ENCODE data around the gene PARN.

Gene PARN

DNA sequence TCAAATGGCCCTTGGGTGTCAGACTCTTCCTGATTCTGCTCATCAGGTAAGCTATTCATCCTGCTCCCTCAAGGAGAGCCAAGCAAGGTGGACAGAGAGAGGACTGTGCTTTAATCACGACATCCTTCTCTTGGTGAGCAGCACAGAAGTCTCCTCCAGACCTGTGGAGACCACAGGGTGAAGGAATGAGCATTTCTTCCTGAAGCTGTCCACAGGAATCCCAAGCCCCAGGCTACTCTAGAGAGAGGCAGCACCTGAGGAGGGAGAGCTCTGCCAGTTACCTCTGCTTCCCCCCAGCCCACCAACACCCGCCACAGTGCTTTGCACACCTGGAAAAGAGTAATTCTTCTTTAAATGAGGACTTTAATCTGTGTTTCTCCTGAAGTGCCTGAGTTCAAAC is 100.0 kb downstream of the PARN start:
- TF ChIP-seq ZNF433 (tag by site-specific recombination; IDR thresholded peaks at IDR 0.05; ENCODE audit: low read depth) = no peak
- TF ChIP-seq, protein P1, sequence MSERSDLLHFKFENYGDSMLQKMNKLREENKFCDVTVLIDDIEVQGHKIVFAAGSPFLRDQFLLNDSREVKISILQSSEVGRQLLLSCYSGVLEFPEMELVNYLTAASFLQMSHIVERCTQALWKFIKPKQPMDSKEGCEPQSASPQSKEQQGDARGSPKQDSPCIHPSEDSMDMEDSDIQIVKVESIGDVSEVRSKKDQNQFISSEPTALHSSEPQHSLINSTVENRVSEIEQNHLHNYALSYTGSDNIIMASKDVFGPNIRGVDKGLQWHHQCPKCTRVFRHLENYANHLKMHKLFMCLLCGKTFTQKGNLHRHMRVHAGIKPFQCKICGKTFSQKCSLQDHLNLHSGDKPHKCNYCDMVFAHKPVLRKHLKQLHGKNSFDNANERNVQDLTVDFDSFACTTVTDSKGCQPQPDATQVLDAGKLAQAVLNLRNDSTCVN (tag by site-specific recombination; optimal IDR thresholded peaks at IDR 0.05) = no peak
- TF ChIP-seq, protein P2, sequence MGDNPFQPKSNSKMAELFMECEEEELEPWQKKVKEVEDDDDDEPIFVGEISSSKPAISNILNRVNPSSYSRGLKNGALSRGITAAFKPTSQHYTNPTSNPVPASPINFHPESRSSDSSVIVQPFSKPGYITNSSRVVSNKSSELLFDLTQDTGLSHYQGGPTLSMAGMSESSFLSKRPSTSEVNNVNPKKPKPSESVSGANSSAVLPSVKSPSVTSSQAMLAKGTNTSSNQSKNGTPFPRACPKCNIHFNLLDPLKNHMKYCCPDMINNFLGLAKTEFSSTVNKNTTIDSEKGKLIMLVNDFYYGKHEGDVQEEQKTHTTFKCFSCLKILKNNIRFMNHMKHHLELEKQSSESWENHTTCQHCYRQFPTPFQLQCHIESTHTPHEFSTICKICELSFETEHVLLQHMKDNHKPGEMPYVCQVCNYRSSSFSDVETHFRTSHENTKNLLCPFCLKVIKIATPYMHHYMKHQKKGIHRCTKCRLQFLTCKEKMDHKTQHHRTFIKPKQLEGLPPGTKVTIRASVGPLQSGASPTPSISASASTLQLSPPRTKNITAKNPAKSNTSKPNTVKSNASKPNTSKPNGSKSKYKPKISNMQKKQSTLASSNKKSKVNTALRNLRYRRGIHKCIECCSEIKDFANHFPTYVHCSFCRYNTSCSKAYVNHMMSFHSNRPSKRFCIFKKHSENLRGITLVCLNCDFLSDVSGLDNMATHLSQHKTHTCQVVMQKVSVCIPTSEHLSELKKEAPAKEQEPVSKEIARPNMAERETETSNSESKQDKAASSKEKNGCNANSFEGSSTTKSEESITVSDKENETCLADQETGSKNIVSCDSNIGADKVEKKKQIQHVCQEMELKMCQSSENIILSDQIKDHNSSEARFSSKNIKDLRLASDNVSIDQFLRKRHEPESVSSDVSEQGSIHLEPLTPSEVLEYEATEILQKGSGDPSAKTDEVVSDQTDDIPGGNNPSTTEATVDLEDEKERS (tag by site-specific recombination; IDR thresholded peaks at IDR 0.05) = no peak
- TF ChIP-seq, protein P3, sequence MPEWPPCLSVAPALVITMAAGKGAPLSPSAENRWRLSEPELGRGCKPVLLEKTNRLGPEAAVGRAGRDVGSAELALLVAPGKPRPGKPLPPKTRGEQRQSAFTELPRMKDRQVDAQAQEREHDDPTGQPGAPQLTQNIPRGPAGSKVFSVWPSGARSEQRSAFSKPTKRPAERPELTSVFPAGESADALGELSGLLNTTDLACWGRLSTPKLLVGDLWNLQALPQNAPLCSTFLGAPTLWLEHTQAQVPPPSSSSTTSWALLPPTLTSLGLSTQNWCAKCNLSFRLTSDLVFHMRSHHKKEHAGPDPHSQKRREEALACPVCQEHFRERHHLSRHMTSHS (tag by site-specific recombination; IDR thresholded peaks at IDR 0.05) = no peak
- TF ChIP-seq ZNF654 (tag by site-specific recombination; IDR thresholded peaks at IDR 0.05; ENCODE audit: low read depth) = no peak
- TF ChIP-seq ZNF37A (tag by site-specific recombination; IDR thresholded peaks at IDR 0.05) = no peak
- no peak for TF ChIP-seq ZBTB20 (tag by site-specific recombination; IDR thresholded peaks at IDR 0.05)
- no peak for TF ChIP-seq ZFP37 (tag by site-specific recombination; IDR thresholded peaks at IDR 0.05)
- no peak for TF ChIP-seq GLI4 (tag by site-specific recombination; IDR thresholded peaks at IDR 0.05)
- TF ChIP-seq, protein P4, sequence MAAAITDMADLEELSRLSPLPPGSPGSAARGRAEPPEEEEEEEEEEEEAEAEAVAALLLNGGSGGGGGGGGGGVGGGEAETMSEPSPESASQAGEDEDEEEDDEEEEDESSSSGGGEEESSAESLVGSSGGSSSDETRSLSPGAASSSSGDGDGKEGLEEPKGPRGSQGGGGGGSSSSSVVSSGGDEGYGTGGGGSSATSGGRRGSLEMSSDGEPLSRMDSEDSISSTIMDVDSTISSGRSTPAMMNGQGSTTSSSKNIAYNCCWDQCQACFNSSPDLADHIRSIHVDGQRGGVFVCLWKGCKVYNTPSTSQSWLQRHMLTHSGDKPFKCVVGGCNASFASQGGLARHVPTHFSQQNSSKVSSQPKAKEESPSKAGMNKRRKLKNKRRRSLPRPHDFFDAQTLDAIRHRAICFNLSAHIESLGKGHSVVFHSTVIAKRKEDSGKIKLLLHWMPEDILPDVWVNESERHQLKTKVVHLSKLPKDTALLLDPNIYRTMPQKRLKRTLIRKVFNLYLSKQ (tag by site-specific recombination; IDR thresholded peaks at IDR 0.05; ENCODE audit: borderline replicate concordance) = no peak
- TF ChIP-seq, protein P5, sequence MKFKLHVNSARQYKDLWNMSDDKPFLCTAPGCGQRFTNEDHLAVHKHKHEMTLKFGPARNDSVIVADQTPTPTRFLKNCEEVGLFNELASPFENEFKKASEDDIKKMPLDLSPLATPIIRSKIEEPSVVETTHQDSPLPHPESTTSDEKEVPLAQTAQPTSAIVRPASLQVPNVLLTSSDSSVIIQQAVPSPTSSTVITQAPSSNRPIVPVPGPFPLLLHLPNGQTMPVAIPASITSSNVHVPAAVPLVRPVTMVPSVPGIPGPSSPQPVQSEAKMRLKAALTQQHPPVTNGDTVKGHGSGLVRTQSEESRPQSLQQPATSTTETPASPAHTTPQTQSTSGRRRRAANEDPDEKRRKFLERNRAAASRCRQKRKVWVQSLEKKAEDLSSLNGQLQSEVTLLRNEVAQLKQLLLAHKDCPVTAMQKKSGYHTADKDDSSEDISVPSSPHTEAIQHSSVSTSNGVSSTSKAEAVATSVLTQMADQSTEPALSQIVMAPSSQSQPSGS (tag by site-specific recombination; IDR thresholded peaks at IDR 0.05; ENCODE audit: low read depth) = no peak
- TF ChIP-seq ZNF707 (tag by site-specific recombination; IDR thresholded peaks at IDR 0.05) = no peak
- TF ChIP-seq ZNF791 (tag by site-specific recombination; IDR thresholded peaks at IDR 0.05) = no peak
- no peak for TF ChIP-seq TCF7L2 (IDR thresholded peaks at IDR 0.05; ENCODE audit: borderline replicate concordance, low read depth, low read length)
- no peak for TF ChIP-seq ZNF140 (tag by site-specific recombination; IDR thresholded peaks at IDR 0.05)
- TF ChIP-seq ZNF514 (tag by site-specific recombination; IDR thresholded peaks at IDR 0.05) = no peak
- TF ChIP-seq, protein P6, sequence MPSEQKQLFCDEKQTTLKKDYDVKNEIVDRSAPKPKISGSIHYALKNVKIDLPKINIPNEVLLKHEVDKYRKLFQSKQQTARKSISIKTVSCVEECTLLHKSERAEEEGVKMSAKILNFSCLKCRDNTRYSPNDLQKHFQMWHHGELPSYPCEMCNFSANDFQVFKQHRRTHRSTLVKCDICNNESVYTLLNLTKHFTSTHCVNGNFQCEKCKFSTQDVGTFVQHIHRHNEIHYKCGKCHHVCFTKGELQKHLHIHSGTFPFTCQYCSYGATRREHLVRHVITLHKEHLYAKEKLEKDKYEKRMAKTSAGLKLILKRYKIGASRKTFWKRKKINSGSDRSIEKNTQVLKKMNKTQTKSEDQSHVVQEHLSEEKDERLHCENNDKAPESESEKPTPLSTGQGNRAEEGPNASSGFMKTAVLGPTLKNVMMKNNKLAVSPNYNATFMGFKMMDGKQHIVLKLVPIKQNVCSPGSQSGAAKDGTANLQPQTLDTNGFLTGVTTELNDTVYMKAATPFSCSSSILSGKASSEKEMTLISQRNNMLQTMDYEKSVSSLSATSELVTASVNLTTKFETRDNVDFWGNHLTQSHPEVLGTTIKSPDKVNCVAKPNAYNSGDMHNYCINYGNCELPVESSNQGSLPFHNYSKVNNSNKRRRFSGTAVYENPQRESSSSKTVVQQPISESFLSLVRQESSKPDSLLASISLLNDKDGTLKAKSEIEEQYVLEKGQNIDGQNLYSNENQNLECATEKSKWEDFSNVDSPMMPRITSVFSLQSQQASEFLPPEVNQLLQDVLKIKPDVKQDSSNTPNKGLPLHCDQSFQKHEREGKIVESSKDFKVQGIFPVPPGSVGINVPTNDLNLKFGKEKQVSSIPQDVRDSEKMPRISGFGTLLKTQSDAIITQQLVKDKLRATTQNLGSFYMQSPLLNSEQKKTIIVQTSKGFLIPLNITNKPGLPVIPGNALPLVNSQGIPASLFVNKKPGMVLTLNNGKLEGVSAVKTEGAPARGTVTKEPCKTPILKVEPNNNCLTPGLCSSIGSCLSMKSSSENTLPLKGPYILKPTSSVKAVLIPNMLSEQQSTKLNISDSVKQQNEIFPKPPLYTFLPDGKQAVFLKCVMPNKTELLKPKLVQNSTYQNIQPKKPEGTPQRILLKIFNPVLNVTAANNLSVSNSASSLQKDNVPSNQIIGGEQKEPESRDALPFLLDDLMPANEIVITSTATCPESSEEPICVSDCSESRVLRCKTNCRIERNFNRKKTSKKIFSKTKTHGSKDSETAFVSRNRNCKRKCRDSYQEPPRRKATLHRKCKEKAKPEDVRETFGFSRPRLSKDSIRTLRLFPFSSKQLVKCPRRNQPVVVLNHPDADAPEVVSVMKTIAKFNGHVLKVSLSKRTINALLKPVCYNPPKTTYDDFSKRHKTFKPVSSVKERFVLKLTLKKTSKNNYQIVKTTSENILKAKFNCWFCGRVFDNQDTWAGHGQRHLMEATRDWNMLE (tag by site-specific recombination; conservative IDR thresholded peaks at IDR 0.05; ENCODE audit: low read depth) = no peak
- no peak overlapping the region for H3K27ac ChIP-seq (ENCODE audit: extremely low read depth, low read depth, low read length)
- H3K4me1 ChIP-seq (ENCODE audit: control insufficient read depth, insufficient read depth, low read length) = no peaks in the 10 kb centered on the region
- no peaks in the 10 kb centered on the region for H3K9me3 ChIP-seq (ENCODE audit: control insufficient read depth, insufficient read depth, low read depth, low read length)
- H3K36me3 ChIP-seq (ENCODE audit: control insufficient read depth in 2 of 2, insufficient read depth in 1 of 2, low read length in 2 of 2) = peaks cover 0 to 6% of the 10 kb centered on the region in 2 experiments; a peak in 2 of 3 replicates
- CTCF ChIA-PET = interaction anchor here (0.9 to 4.5 kb wide), 4 partner anchors 67 to 606 kb away, joined by 3 to 29 read pairs (median 5); no protein-coding TSS in a partner anchor
- POLR2A ChIA-PET = no interaction called here
- H3K4me3 ChIP-seq (ENCODE audit: low read depth, low read length) = no peak overlapping the region

All from HEK293 (cell line).